Measurements from ENCODE around the gene HOXD9. TPM values are rescaled to one million over a fixed set of nuclear protein-coding genes. Genes with fewer than 3 reads are reported as not detected.

Gene HOXD9
- total and polyA plus RNA-seq, 2 of the 8 experiments (the other 6 are each of a cell fraction or from before 2014, with no cell fraction given): not detected

DNA sequence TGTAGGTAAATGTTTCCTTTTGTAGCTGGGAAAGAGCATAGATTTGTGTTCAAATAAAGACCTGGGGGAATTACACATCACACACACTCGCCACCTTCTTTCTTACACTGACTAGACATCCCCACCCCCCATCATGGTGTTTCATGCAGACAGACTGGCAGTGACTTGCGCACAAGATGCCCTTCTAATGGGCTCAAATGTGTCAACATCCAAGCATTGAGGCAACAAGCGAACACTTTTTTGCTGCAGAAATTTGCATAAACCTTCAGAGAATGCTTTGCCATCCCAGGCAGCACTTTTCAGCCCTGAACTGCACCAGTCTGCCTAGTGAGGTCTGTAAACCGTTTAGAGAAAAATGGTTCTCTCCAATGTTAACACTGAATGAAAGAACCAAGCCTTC, 11.5 kb downstream of the HOXD9 start (continued):
- no peak for TF ChIP-seq SIN3A (conservative IDR thresholded peaks at IDR 0.05 in 1 of 2, IDR thresholded peaks at IDR 0.05 in 1 of 2; ENCODE audit: low read depth in 1 of 2, low read length in 2 of 2)
